Prostate gland (tissue), 2 donors: Measurements from ENCODE around the gene OPRD1. TPM values are rescaled to one million over a fixed set of nuclear protein-coding genes. Genes with fewer than 3 reads are reported as not detected.

Source experiments
- DNase-seq: peaks from one replicate; pipeline ENCODE4 v3.0.0-alpha.2; 2019; ENCODE audit warnings: low spot score
- H3K27ac ChIP-seq, 2 donors: fragments of 200-600 bp; sonication (generic); 2 replicates each; pipeline ENCODE4 v1.5.1; 2017 to 2019
- H3K27me3 ChIP-seq: fragments of 200-600 bp; sonication (generic); replicated peaks from 2 replicates; pipeline ENCODE4 v1.5.1; 2019; ENCODE audit not compliant: insufficient read depth
- H3K36me3 ChIP-seq, 2 donors: fragments of 200-600 bp; sonication (generic); 1 replicate in 1 of 2; 2 replicates in 1 of 2; pipeline versions ENCODE4 v1.5.1 to v1.8.1; 2017 to 2019
- H3K4me1 ChIP-seq: fragments of 200-600 bp; sonication (generic); replicated peaks from 2 replicates; pipeline ENCODE4 v1.5.1; 2019
- H3K4me3 ChIP-seq, 2 donors: fragments of 200-600 bp; sonication (generic); 2 replicates each; pipeline ENCODE4 v1.5.1; 2017 to 2019
- H3K9me3 ChIP-seq: fragments of 200-600 bp; sonication (generic); 2 replicates; pipeline ENCODE4 v1.5.1; 2017
- CTCF ChIP-seq, 4 experiments: fragments of 200-600 bp in 2 of 4; fragments of 450-650 bp in 2 of 4; sonication (generic) in 2 of 4; IDR thresholded peaks; 1 replicate in 3 of 4; 2 replicates in 1 of 4; pipeline ENCODE4 v1.5.1; 2016 to 2019; ENCODE audit warnings: antibody characterized with exemption in 4 of 4, mild to moderate bottlenecking in 2 of 4, moderate library complexity in 2 of 4
- POLR2A ChIP-seq: fragments of 450-650 bp; IDR thresholded peaks from one replicate; pipeline ENCODE4 v1.6.1; 2016; ENCODE audit warnings: antibody characterized with exemption, mild to moderate bottlenecking
- POLR2AphosphoS5 ChIP-seq: sonication (generic); formaldehyde crosslinking; IDR thresholded peaks from one replicate; pipeline ENCODE4 v1.6.1; 2017; ENCODE audit warnings: antibody characterized with exemption
- WGBS: methylation state at CpG from one replicate; pipeline ENCODE4 v1.1.5; 2018; 5-methylcytosine and 5-hydroxymethylcytosine counted together
- intact Hi-C: fragments of 100-400 bp; cut with DNase I; formaldehyde crosslinking; loops from one replicate; pipeline ENCODE4 v1.14.2; 2022
- total RNA-seq, 2 donors: library from RNA; depleted of rRNA; stranded (reverse); fragments of >200 nt; gene quantifications; one replicate each; pipeline ENCODE4 v1.1.0, GENCODE V29; 2016

OPRD1 gene
- total RNA-seq, 2 donors from 2014 or later = 0.09 to 0.34 TPM

GRCh38 chr1:28775121-28775942, 36.6 kb upstream of the OPRD1 start:
- no peaks in the 10 kb centered on the region for H3K27me3 ChIP-seq
- peak overlapping the region; percentile 35 to 47 for H3K4me3 ChIP-seq
- DNase-seq = peak; percentile 60
- H3K36me3 ChIP-seq = no peaks in the 10 kb centered on the region
- intact Hi-C loops = no loop called here
- WGBS = 5% methylated on average over 39 of the region's 39 CpGs
- peak overlapping the region; percentile 66 to 82 for H3K27ac ChIP-seq
- H3K4me1 ChIP-seq = peaks cover 4% of the 10 kb centered on the region
- TF ChIP-seq CTCF (IDR thresholded peaks at IDR 0.05) = no peak
- peak; percentile 37 for TF ChIP-seq POLR2A
- peak; percentile 81 for TF ChIP-seq POLR2AphosphoS5
- no peaks in the 10 kb centered on the region for H3K9me3 ChIP-seq

- Histone ChIP-seq H3K36me3 (no peaks in the 10 kb centered on the region), H3K27me3 (no peaks in the 10 kb centered on the region), H3K4me3 (no peak overlapping the region), H3K9me3 (no peaks in the 10 kb centered on the region), H3K27ac (no peak overlapping the region), H3K4me1 (peaks cover 4% of the 10 kb centered on the region)
- no peak for TF ChIP-seq POLR2A
- no peak for TF ChIP-seq CTCF (IDR thresholded peaks at IDR 0.05)
- no peak for TF ChIP-seq POLR2AphosphoS5
- intact Hi-C loops = no loop called here
- 94% methylated on average over 17 of the region's 17 CpGs for WGBS
- DNase-seq = no peak
Observed at GRCh38 chr1:28776341-28776740, 35.6 kb upstream of the OPRD1 start.

GRCh38 chr1:28778021-28778420, 33.9 kb upstream of the OPRD1 start:
- Histone ChIP-seq H3K27ac (no peak overlapping the region), H3K27me3 (no peaks in the 10 kb centered on the region), H3K9me3 (no peaks in the 10 kb centered on the region), H3K4me1 (peaks cover 4% of the 10 kb centered on the region), H3K36me3 (no peaks in the 10 kb centered on the region), H3K4me3 (no peak overlapping the region)
- TF ChIP-seq POLR2A (no peak), CTCF (IDR thresholded peaks at IDR 0.05) (no peak), POLR2AphosphoS5 (no peak)
- DNase-seq = no peak
- WGBS = 90% methylated on average over 2 of the region's 2 CpGs
- intact Hi-C loops = no loop called here

GRCh38 chr1:28779751-28780408, 32.1 kb upstream of the OPRD1 start:
- Histone ChIP-seq H3K9me3 (no peaks in the 10 kb centered on the region), H3K27me3 (no peaks in the 10 kb centered on the region), H3K36me3 (no peaks in the 10 kb centered on the region), H3K4me1 (peaks cover 2% of the 10 kb centered on the region), H3K4me3 (no peak overlapping the region), H3K27ac (no peak overlapping the region)
- intact Hi-C loops = loop anchor here (5.0 to 10.0 kb wide), 2 partner anchors 255 to 422 kb away; no protein-coding TSS in a partner anchor
- TF ChIP-seq POLR2A (no peak), POLR2AphosphoS5 (no peak)
- 93% methylated on average over 6 of the region's 6 CpGs for WGBS
- no peak for DNase-seq

- H3K27me3 ChIP-seq = no peaks in the 10 kb centered on the region
- H3K4me1 ChIP-seq = no peaks in the 10 kb centered on the region
- TF ChIP-seq POLR2A (no peak), CTCF (IDR thresholded peaks at IDR 0.05) (no peak)
- WGBS = 83% methylated on average over 11 of the region's 11 CpGs
- DNase-seq = no peak
- no peaks in the 10 kb centered on the region for H3K9me3 ChIP-seq
- intact Hi-C loops = loop anchor here (5.0 to 10.0 kb wide), 2 partner anchors 253 to 421 kb away; no protein-coding TSS in a partner anchor
- H3K36me3 ChIP-seq = no peaks in the 10 kb centered on the region
- no peak overlapping the region for H3K4me3 ChIP-seq
- no peak overlapping the region for H3K27ac ChIP-seq
Observed at GRCh38 chr1:28781305-28781704, 30.7 kb upstream of the OPRD1 start.
